Fibroblast of villous mesenchyme (primary cell): Measurements from ENCODE around the gene CNOT6. TPM values are rescaled to one million over a fixed set of nuclear protein-coding genes. Genes with fewer than 3 reads are reported as not detected.
"Not testable (repeated sequence)": the region's sequence is repeated elsewhere in the genome, so short reads cannot be mapped to it uniquely, and the experiment has no call there.

ENCODE experiments used
- DNase-seq: peaks from one replicate; pipeline ENCODE4 v3.0.0-alpha.2; 2010; ENCODE audit warnings: low read depth
- H3K4me3 ChIP-seq: 2 replicates; pipeline ENCODE4 v1.5.1; 2011; ENCODE audit warnings: low read depth, mild to moderate bottlenecking, low read length
- total RNA-seq: library from RNA; depleted of rRNA; stranded (reverse); fragments of >200 nt; gene quantifications from 2 replicates; pipeline ENCODE4 v1.2.3, GENCODE V29; 2012
- TF ChIP-seq, protein P1 (sequence below): IDR thresholded peaks from 2 replicates; pipeline ENCODE4 v1.5.1; 2012; ENCODE audit warnings: low read depth, mild to moderate bottlenecking, low read length; ENCODE audit not compliant: insufficient read depth

The CNOT6 gene
- total RNA-seq, 1 donor: 16.4 TPM

DNA sequence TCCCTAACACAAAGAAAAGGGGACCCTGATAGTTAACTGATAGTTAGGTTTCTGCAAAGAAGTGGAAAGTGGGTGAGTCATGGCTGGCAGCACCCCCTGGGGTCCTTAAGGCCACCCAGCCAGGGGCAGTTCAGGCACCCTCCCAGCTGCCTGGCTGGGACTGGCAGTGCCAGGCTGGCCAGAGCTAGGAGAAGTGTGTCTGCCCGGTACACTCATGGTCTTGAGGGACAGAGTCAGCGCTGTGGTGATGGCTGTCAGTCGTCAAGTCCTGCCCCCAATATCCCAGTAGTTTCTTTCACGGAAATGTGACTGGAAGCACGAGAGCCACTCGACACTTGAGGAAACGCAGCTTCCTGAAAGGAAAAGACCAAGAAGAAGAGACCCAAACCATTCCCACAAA, 22.3 kb upstream of the CNOT6 start:
- DNase-seq: no peak
- TF ChIP-seq, protein P1, sequence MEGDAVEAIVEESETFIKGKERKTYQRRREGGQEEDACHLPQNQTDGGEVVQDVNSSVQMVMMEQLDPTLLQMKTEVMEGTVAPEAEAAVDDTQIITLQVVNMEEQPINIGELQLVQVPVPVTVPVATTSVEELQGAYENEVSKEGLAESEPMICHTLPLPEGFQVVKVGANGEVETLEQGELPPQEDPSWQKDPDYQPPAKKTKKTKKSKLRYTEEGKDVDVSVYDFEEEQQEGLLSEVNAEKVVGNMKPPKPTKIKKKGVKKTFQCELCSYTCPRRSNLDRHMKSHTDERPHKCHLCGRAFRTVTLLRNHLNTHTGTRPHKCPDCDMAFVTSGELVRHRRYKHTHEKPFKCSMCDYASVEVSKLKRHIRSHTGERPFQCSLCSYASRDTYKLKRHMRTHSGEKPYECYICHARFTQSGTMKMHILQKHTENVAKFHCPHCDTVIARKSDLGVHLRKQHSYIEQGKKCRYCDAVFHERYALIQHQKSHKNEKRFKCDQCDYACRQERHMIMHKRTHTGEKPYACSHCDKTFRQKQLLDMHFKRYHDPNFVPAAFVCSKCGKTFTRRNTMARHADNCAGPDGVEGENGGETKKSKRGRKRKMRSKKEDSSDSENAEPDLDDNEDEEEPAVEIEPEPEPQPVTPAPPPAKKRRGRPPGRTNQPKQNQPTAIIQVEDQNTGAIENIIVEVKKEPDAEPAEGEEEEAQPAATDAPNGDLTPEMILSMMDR: no peak
- no peak overlapping the region for H3K4me3 ChIP-seq

- no peak overlapping the region for H3K4me3 ChIP-seq
- DNase-seq: no peak
- TF ChIP-seq, protein P1: no peak
Measured at GRCh38 chr5:180472269-180472668, 21.9 kb upstream of the CNOT6 start.

DNA sequence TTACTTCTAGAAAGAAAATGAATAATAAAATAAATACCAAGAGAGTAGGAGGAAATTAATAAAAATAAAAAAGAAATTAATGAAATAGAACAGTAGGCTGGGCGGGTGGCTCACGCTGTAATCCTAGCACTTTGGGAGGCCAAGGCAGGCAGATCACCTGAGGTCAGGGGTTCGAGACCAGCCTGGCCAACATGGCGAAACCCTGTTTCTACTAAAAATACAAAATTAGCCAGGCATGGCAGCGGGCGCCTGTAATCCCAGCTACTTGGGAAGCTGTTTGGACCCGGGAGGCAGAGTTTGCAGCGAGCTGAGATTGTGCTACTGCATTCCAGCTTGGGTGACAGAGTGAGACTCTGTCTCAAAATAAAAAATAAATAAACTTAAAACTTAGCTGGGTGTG, 20.8 kb upstream of the CNOT6 start:
- DNase-seq: not testable (repeated sequence)

GRCh38 chr5:180474569-180474968, 19.6 kb upstream of the CNOT6 start:
- no peak overlapping the region for H3K4me3 ChIP-seq
- TF ChIP-seq, protein P1: no peak
- no peak for DNase-seq

More for the DNA sequence above, 20.8 kb upstream of the CNOT6 start:
- not testable (repeated sequence) for H3K4me3 ChIP-seq

DNA sequence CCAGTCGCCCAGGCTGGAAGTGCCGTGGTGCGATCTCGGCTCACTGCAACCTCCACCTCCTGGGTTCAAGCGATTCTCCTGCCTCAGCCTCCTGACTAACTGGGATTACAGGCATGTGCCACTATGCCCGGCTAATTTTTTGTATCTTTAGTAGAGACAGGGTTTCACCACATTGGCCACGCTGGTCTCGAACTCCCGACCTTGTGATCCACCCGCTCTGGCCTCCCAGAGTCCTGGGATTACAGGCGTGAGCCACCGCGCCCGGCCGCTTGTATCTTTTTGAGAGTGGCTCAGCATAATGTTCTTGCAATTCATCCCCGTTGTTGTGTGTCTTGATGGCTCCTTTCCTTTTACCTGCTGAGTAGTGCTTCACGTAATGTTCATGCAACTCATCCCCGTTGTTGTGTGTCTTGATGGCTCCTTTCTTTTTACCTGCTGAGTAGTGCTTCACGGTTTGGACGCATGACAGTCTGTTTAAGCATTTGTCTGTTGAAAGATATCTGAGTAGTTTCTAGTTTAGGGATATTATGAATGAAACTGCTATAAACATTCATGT, 18.1 kb upstream of the CNOT6 start:
- DNase-seq, H3K4me3 ChIP-seq: not testable (repeated sequence)

DNA sequence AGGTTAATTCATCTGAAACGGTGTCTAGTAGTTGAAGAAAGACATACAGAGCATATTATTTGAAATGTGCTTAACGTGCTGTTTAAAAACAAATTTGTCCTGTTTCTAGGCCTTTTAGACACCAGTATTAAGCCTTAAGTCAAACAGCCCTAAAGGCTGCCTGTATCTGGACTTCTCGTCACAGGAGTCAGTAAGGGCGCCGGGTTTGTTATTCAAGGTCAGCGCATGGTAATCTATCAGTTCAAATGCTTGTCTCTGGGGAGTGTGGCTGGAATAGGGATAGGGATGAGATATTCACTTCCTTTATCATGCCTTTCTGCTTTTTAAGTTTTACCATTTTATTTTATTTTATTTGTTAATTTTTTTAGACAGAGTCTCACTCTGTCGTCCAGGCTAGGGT, 9.4 kb upstream of the CNOT6 start:
- no peak overlapping the region for H3K4me3 ChIP-seq
- TF ChIP-seq, protein P1: no peak
- no peak for DNase-seq

DNA sequence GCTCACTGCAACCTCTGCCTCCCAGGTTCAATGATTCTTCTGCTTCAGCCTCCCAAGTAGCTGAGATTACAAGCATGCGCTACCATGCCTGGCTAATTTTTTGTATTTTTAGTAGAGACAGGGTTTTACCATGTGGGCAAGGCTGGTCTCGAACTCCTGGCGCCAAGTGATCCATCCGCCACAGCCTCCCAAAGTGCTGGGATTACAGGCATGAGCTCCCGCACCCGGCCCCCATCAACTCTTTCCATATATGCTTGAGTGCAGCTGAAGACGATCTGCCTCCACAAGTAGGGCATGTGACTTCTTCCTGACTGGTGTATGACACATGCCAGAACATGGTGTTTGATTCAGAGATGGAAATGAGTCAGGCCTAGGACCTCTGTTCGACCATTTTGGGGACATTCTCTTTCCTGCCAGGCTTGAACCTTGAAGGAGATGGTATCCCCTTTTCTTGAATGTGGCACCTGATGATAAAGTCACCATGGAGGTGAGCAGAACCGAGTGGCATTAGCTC, 7.5 kb upstream of the CNOT6 start:
- no peak overlapping the region for H3K4me3 ChIP-seq
- TF ChIP-seq, protein P1: no peak
- no peak for DNase-seq

DNA sequence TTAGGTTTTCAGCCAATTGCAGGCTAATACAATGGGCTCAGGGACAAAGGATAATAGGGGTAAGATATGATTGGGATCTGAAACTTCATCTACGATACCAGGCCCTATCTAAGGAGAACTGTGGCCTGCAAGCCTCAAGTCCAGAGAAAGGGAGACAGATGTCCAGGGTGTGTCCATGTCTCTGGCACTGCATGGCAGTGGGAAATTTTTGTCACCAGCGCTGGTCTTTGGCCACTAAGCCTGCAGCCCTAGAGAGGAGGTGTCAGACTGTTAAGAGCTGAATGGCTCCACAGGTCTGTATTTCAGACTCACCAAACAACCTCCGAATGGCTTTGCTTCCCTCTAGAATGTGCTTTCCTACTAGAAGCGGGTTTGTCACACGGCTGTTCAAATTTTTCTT, 6.6 kb upstream of the CNOT6 start:
- DNase-seq: no peak
- TF ChIP-seq, protein P1: no peak
- H3K4me3 ChIP-seq: no peak overlapping the region
